Fibroblast of the aortic adventitia (primary cell): Measurements from ENCODE around the gene COL11A2. TPM values are rescaled to one million over a fixed set of nuclear protein-coding genes. Genes with fewer than 3 reads are reported as not detected.

Experiments used
- DNase-seq: peaks from one replicate; pipeline ENCODE4 v3.0.0-alpha.2; 2010; ENCODE audit warnings: low read depth
- H3K4me3 ChIP-seq: 2 replicates; pipeline ENCODE4 v1.5.1; 2011; ENCODE audit warnings: low read depth, mild to moderate bottlenecking, control low read depth, low read length, moderate library complexity
- CTCF ChIP-seq: IDR thresholded peaks from 2 replicates; pipeline ENCODE4 v1.5.1; 2011; ENCODE audit warnings: mild to moderate bottlenecking, low read length, control low read depth, inconsistent platforms; ENCODE audit not compliant: insufficient read depth
- total RNA-seq: library from RNA; depleted of rRNA; stranded (reverse); fragments of >200 nt; gene quantifications from 2 replicates; pipeline ENCODE4 v1.2.3, GENCODE V29; 2012; ENCODE audit warnings: low replicate concordance

The COL11A2 gene
- total RNA-seq, 1 donor = 0.09 TPM

GRCh38 chr6:33217681-33218080 is 25.4 kb upstream of the COL11A2 start:
- TF ChIP-seq CTCF = no peak
- no peak overlapping the region for H3K4me3 ChIP-seq
- DNase-seq = no peak

- H3K4me3 ChIP-seq = no peak overlapping the region
- DNase-seq = no peak
- no peak for TF ChIP-seq CTCF
Measured at GRCh38 chr6:33217246-33217645, 25.0 kb upstream of the COL11A2 start.

GRCh38 chr6:33216117-33216649 is 23.9 kb upstream of the COL11A2 start:
- no peak overlapping the region for H3K4me3 ChIP-seq
- DNase-seq = no peak
- no peak for TF ChIP-seq CTCF

GRCh38 chr6:33215271-33216116 is 23.2 kb upstream of the COL11A2 start:
- TF ChIP-seq CTCF = no peak
- DNase-seq = no peak
- H3K4me3 ChIP-seq = no peak overlapping the region

- no peak for TF ChIP-seq CTCF
- DNase-seq = no peak
- H3K4me3 ChIP-seq = peak overlapping the region; percentile 69
Measured at GRCh38 chr6:33213989-33214335, 21.7 kb upstream of the COL11A2 start.

- no peak for TF ChIP-seq CTCF
- DNase-seq = no peak
- peak overlapping the region; percentile 69 for H3K4me3 ChIP-seq
Measured at GRCh38 chr6:33213166-33213988, 21.1 kb upstream of the COL11A2 start.
